Left lung (tissue), 10 donors: ENCODE data around the gene CD300LG. TPM values are rescaled to one million over a fixed set of nuclear protein-coding genes. Genes with fewer than 3 reads are reported as not detected.
A peak's percentile ranks its signal among the peaks of the same experiment; 100 is the strongest.

Source experiments
- ATAC-seq: fragments of 200-7000 bp; cut with Tn5 transposase; one replicate; pipeline ENCODE4 v1.9.1; 2020; ENCODE audit warnings: moderate library complexity
- DNase-seq, 4 donors: peaks; one replicate each; pipeline ENCODE4 v3.0.0-alpha.2; 2013 to 2020
- H3K27ac ChIP-seq, 2 donors: fragments of 200-600 bp; sonication (generic) in 1 of 2; one replicate each; pipeline versions ENCODE4 v1.5.0 to v1.8.0; 2020 to 2021
- H3K27me3 ChIP-seq, 2 donors: fragments of 200-600 bp; sonication (generic) in 1 of 2; one replicate each; pipeline versions ENCODE4 v1.5.0 to v1.8.0; 2020 to 2021
- H3K36me3 ChIP-seq, 2 donors: fragments of 200-600 bp; sonication (generic) in 1 of 2; one replicate each; pipeline versions ENCODE4 v1.5.0 to v1.8.0; 2020 to 2021
- H3K4me1 ChIP-seq, 2 donors: fragments of 200-600 bp; one replicate each; pipeline ENCODE4 v1.8.0; 2021
- H3K4me3 ChIP-seq, 2 donors: fragments of 200-600 bp; sonication (generic) in 1 of 2; one replicate each; pipeline versions ENCODE4 v1.5.0 to v1.8.0; 2020 to 2021; ENCODE audit warnings: mild to moderate bottlenecking in 1 of 2
- H3K9me3 ChIP-seq, 2 donors: fragments of 200-600 bp; sonication (generic) in 1 of 2; one replicate each; pipeline versions ENCODE4 v1.5.0 to v1.8.0; 2020 to 2021
- CTCF ChIP-seq, 2 donors: fragments of 200-600 bp; sonication (generic) in 1 of 2; IDR thresholded peaks; one replicate each; pipeline versions ENCODE4 v1.5.0 to v1.8.0; 2021; ENCODE audit warnings: antibody characterized with exemption in 2 of 2
- intact Hi-C, 2 donors: fragments of 100-400 bp; cut with DNase I; formaldehyde crosslinking; loops; one replicate each; pipeline versions ENCODE4 v1.11.2 to v1.14.2; 2022
- polyA plus RNA-seq, 6 donors: library from polyadenylated mRNA; unstranded; fragments of 120-200 nt; gene quantifications; one replicate each; pipeline ENCODE4 v1.2.1, GENCODE V29; 2013; ENCODE audit not compliant: insufficient read length in 6 of 6
- total RNA-seq, 2 donors: library from RNA; stranded (reverse); fragmentation: NEBNext Ultra II Directional; extraction: Animal tissue kit (Norgen Biotek cat#: 25700); gene quantifications; one replicate each; pipeline ENCODE4 v1.2.1, GENCODE V29; 2021
- donor health status: DM: no; HTN: yes; CAD: no.
- donor health status: DM: no; HTN: no; CAD: no.

Gene CD300LG
- total and polyA plus RNA-seq, 8 donors = 0.53 to 7.1 (median 1.5) TPM

DNA sequence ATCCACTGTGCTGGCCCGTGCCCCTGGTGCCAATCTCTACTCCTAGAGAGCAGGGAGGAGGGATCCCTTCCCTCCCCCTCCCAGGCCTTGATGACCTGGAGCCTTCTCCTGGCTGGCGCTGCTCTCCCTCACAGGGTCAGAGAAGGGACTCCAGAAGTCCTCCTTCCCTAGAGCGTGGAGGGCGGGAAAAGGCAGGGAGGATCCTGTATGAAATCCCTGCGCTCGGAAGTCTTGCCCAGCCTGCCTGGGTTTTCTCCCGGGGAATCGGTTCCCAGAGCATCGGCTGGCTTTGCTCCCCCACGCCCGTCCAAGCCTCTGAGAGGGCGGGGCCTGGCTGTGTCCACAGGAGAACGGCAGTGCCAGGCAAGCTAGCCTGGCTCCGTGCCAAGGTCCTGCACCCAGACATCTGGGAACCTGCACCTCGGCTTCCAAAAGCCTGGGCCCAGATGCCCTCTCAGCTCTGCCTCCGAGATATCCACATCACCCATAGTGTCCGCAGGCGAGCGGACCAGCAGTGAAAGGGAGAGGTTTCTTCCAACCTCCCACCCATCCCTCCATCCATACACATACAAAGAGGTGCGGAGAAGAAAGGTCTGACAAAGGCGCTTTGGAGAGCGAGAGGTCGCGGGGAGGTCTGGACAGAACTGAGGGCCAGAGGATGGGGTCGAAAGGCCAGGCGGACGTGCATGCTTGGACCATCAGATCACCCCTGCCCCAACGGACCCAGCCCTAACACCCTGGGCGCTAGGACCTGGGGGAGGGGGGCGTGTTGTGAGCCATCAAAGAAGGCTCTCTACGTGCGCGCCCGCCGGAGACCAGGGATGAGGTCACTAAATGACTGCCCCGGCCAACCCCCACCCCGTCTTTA, 59.2 kb downstream of the CD300LG start:
- peak overlapping the region; percentile 31 to 34 for H3K4me3 ChIP-seq
- no peaks in the 10 kb centered on the region for H3K9me3 ChIP-seq
- H3K36me3 ChIP-seq = no peaks in the 10 kb centered on the region
- DNase-seq (peak in 3 of 4 donors; percentile 36 to 72 (median 51)), ATAC-seq (peak; percentile 51)
- peaks cover 39 to 92% of the 10 kb centered on the region in 2 donors for H3K27me3 ChIP-seq
- intact Hi-C loops = no loop called here
- peaks cover 6 to 27% of the 10 kb centered on the region in 2 donors for H3K4me1 ChIP-seq
- TF ChIP-seq CTCF (IDR thresholded peaks at IDR 0.05) = no peak
- no peak overlapping the region for H3K27ac ChIP-seq

DNA sequence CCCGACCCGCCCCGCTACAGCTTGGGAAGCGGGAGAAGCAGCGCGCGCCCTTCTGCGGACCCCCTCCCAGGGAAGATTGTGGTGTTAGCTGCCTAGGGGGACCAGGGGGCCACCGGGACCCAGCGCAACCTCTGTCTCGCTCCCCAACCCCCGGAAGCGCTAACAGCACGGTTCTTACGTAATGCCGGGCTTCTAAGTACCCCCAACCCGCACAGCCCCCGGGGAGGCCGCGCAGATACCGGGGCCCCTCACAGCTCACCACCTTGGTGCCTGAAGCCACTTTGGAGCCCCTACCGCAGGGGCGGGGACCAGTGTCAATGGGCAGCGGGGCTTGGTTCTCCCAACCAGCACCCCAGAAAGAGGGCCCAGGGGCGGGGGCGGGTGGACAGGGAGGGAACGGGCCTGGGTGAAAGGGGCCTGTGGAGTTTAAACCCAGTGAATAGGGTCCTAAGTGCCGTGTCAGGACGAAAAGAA, 60.0 kb downstream of the CD300LG start:
- H3K27ac ChIP-seq = peak overlapping the region in 1 of 2 donors; percentile 23
- DNase-seq (no peak), ATAC-seq (peak; percentile 2)
- peak overlapping the region; percentile 31 to 34 for H3K4me3 ChIP-seq
- no peaks in the 10 kb centered on the region for H3K9me3 ChIP-seq
- TF ChIP-seq CTCF (IDR thresholded peaks at IDR 0.05) = no peak
- no peaks in the 10 kb centered on the region for H3K36me3 ChIP-seq
- H3K27me3 ChIP-seq = peaks cover 39 to 85% of the 10 kb centered on the region in 2 donors
- peaks cover 6 to 27% of the 10 kb centered on the region in 2 donors for H3K4me1 ChIP-seq
- intact Hi-C loops = no loop called here

DNA sequence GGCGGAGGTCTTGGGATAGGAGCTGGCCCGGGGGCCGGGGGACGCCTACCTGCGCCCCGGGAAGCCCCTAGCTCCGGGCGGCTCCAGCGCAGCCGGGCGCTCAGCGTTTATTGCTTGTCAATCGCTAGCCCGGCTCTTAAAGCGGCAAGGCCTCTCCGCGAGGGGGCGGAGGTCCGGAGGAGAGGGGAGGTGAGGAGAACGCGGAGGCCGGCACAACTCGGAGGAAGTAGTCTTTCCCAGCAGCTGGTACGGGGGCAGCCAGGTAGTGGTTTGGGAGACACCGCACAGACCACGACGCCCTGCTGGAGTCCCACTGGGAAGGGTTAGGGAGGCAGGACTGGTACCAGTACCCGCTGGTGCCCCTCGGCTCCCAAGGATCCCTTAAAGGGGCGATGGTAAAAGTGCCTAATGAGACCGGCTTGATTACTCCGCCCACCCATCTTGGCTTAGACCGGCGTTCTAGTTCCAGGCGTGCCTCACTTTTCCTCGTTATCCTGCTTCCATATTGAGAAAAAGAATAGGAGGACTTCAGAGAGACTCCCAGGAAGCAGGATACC, 60.5 kb downstream of the CD300LG start, which contains the start of gene MPP2:
Gene MPP2 (minus strand): TSS at position 112 of the 557 bp plus-strand sequence. CDS start 3,076 bp downstream, outside the sequence.
- Histone ChIP-seq H3K9me3 (no peaks in the 10 kb centered on the region), H3K27ac (peak within 1 kb of the TSS in 1 of 2 donors; percentile 23), H3K36me3 (no peaks in the 10 kb centered on the region), H3K27me3 (peaks cover 39 to 81% of the 10 kb centered on the region in 2 donors), H3K4me1 (peaks cover 6 to 27% of the 10 kb centered on the region in 2 donors), H3K4me3 (peak within 1 kb of the TSS; percentile 31 to 34)
- peak; percentile 67 to 85 (median 84) for DNase-seq
- TF ChIP-seq CTCF (IDR thresholded peaks at IDR 0.05) = no peak
- intact Hi-C loops = no loop called here
- peak; percentile 63 for ATAC-seq

GRCh38 chr17:43907998-43908721, 61.2 kb downstream of the CD300LG start:
- Histone ChIP-seq H3K9me3 (no peaks in the 10 kb centered on the region), H3K4me1 (peaks cover 6 to 27% of the 10 kb centered on the region in 2 donors), H3K4me3 (peak overlapping the region; percentile 31 to 34), H3K27ac (no peak overlapping the region), H3K36me3 (no peaks in the 10 kb centered on the region), H3K27me3 (peaks cover 39 to 76% of the 10 kb centered on the region in 2 donors)
- DNase-seq (peak in 2 of 4 donors; percentile 57 to 70), ATAC-seq (peak; percentile 64)
- no peak for TF ChIP-seq CTCF (IDR thresholded peaks at IDR 0.05)
- intact Hi-C loops = no loop called here
